Lower leg skin (tissue), 4 donors: ENCODE data around the gene TFDP1. TPM values are rescaled to one million over a fixed set of nuclear protein-coding genes. Genes with fewer than 3 reads are reported as not detected.
A peak's percentile ranks its signal among the peaks of the same experiment; 100 is the strongest.

Source experiments
- DNase-seq, 2 donors: peaks; one replicate each; pipeline ENCODE4 v3.0.0-alpha.2; 2019; ENCODE audit warnings: low spot score in 2 of 2
- H3K4me3 ChIP-seq: fragments of 200-600 bp; sonication (generic); 2 replicates; pipeline ENCODE4 v1.5.1; 2017; ENCODE audit warnings: mild to moderate bottlenecking, low read depth; ENCODE audit not compliant: poor library complexity, severe bottlenecking
- POLR2A ChIP-seq, 2 donors: fragments of 450-650 bp; IDR thresholded peaks; one replicate each; pipeline ENCODE4 v1.6.1; 2016 to 2017; ENCODE audit warnings: antibody characterized with exemption in 2 of 2, mild to moderate bottlenecking in 1 of 2, moderate library complexity in 1 of 2
- WGBS, 2 donors: methylation state at CpG; one replicate each; pipeline ENCODE4 v1.1.5; 2018; 5-methylcytosine and 5-hydroxymethylcytosine counted together
- intact Hi-C: fragments of 100-400 bp; cut with DNase I; formaldehyde crosslinking; loops from one replicate; pipeline ENCODE4 v1.15.0; 2023; ENCODE audit warnings: low total_unique reads
- total RNA-seq, 4 donors: library from RNA; depleted of rRNA; stranded (reverse); fragments of >200 nt; gene quantifications; one replicate each; pipeline ENCODE4 v1.1.0, GENCODE V29; 2016
- TF ChIP-seq, protein P1 (sequence below), 3 donors: fragments of 450-650 bp; IDR thresholded peaks; one replicate each; pipeline ENCODE4 v1.5.1; 2016; ENCODE audit warnings: antibody characterized with exemption in 3 of 3, mild to moderate bottlenecking in 3 of 3, moderate library complexity in 2 of 3

The TFDP1 gene
- total RNA-seq, 4 donors from 2014 or later = 35.9 to 48.8 (median 41.9) TPM

GRCh38 chr13:113579686-113580085 lies 4.9 kb upstream of the TFDP1 start:
- intact Hi-C loops = no loop called here
- no peak overlapping the region for H3K4me3 ChIP-seq
- DNase-seq = peak in 1 of 2 donors; percentile 13
- 92 to 93% methylated on average over 8 of the region's 8 CpGs for WGBS, 2 donors
- TF ChIP-seq, protein P1, sequence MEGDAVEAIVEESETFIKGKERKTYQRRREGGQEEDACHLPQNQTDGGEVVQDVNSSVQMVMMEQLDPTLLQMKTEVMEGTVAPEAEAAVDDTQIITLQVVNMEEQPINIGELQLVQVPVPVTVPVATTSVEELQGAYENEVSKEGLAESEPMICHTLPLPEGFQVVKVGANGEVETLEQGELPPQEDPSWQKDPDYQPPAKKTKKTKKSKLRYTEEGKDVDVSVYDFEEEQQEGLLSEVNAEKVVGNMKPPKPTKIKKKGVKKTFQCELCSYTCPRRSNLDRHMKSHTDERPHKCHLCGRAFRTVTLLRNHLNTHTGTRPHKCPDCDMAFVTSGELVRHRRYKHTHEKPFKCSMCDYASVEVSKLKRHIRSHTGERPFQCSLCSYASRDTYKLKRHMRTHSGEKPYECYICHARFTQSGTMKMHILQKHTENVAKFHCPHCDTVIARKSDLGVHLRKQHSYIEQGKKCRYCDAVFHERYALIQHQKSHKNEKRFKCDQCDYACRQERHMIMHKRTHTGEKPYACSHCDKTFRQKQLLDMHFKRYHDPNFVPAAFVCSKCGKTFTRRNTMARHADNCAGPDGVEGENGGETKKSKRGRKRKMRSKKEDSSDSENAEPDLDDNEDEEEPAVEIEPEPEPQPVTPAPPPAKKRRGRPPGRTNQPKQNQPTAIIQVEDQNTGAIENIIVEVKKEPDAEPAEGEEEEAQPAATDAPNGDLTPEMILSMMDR (IDR thresholded peaks at IDR 0.05) = no peak
- TF ChIP-seq POLR2A (IDR thresholded peaks at IDR 0.05) = no peak

DNA sequence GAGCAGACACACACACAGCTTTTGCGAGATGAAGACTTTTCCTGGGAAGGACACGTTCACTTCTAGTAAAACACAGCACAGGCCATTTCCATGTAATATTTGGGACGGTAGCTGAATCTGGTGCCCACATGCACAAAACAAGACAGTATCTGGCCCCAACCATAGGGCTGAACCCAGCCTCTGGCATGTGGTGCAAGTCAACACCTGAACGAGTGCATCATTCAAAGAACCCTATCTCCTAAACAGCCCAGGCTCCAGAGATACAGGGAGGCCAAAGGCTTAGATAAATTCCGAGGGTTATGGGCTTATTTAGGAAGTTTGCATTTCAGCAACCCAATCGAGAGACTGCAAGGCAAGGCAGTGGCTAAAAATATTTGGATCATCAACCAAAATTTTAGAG lies 2.7 kb upstream of the TFDP1 start:
- no peak for TF ChIP-seq POLR2A (IDR thresholded peaks at IDR 0.05)
- TF ChIP-seq, protein P1 (IDR thresholded peaks at IDR 0.05) = no peak
- DNase-seq = peak in 1 of 2 donors; percentile 8
- intact Hi-C loops = no loop called here
- H3K4me3 ChIP-seq = no peak overlapping the region
- WGBS, 2 donors = 59 to 72% methylated on average over 6 of the region's 6 CpGs

DNA sequence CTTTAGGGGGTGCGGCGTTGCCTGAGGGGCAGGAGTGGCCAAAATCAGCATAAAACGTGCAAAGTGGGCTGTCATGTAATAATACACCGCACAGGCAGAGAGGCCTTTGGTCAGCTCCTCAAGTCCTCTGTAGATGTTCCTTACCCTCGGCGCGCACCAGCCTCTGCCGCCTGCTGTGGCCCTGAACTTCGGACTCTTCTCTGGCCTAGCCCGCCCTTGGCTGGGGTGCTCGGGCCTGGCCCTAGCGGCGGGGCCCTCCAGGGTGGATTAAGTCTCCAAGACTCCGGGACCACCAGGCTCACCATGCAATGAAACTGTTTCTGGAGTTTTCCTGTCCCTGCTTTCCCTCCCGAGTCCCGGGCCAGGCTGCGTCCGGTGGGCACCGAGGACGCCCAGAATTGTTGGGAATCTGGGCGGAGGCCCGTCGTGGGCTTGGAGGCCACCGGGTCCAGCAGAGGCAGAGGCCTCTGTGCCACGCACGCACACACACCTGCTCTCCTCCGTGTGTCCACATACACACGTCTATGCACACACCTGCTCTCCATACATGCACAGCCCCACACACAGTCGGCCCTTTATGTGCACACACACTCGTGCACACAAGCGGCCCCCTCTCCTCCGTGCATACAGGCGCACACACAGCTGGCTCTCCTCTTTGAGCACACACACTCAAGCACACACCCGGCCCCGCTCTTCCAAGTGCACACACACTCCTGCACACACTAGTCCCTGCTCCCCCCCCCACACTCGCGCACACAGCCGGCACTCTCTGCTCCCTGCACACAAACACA lies 1.5 kb upstream of the TFDP1 start:
- intact Hi-C loops = no loop called here
- peak in 1 of 2 donors; percentile 71 for DNase-seq
- WGBS, 2 donors = 86 to 88% methylated on average over 38 of the region's 38 CpGs
- TF ChIP-seq, protein P1 (IDR thresholded peaks at IDR 0.05) = no peak
- no peak for TF ChIP-seq POLR2A (IDR thresholded peaks at IDR 0.05)
- H3K4me3 ChIP-seq = no peak overlapping the region

DNA sequence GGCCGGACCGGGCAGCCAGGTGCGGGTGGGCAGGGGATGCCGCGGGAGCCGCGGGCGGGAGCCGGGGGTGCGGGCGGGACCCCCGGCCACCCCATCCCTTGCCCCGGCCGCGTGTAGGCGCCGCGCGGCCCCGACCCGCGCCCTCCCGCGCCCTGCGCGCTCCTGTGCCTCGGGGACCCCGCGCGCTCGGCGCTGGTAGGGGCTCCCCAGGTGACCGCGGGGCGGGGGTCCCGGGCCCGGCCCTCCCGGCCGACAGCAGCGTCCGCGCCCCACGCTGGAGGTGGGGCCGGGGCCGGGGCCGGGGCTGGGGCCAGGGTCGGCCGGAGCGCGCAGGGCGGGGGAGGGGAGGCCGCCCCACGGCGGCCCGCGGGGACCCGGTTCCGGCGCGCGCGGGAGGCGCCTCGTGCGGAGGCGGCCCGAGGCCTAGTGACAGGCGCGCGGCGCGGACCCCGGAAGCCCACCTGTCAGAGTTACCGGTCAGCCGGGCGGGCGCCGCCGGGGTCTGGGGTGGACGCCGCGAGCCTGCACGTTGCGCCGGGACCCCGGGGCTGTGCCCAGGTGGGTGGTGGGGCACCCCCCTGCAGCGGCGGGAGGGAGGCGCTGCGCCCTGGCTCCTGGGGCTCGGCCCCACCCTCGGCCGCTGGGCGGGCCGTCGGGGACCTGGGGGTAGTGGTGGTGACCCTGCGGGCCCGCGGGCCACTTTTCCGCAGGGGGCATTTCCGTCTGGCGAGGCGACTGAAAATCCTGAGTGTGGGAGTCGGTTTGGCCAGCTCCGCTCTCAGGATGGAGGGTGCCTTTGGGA lies 518 bp downstream of the TFDP1 start:
- DNase-seq = peak in 1 of 2 donors; percentile 80
- 0 to 2% methylated on average over 19 to 21 of the region's 105 CpGs for WGBS, 2 donors
- intact Hi-C loops = no loop called here
- TF ChIP-seq, protein P1 (IDR thresholded peaks at IDR 0.05) = no peak
- no peak for TF ChIP-seq POLR2A (IDR thresholded peaks at IDR 0.05)
- H3K4me3 ChIP-seq = peak overlapping the region; percentile 30

DNA sequence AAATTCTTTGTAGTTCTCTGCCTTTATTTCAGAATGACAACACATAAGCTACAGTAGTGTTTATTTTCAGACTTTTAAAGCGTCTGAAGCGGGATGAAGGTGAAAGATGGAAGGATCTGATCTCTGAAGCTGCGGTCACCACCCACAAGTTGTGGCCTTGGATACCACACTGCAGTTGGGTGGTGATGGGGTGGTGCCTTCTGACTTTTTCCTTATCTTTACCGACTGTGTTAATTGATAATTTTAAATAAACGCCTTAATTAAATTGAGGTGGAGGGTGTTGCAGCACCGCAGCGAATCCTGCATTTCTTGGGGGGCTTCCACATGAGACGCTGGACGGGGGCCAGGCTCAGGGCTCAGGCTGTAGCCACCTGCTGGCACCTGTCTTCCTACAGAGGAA lies 1.3 kb downstream of the TFDP1 start:
- intact Hi-C loops = no loop called here
- no peak for TF ChIP-seq POLR2A (IDR thresholded peaks at IDR 0.05)
- TF ChIP-seq, protein P1 (IDR thresholded peaks at IDR 0.05) = no peak
- DNase-seq = peak in 1 of 2 donors; percentile 67
- 73 to 74% methylated on average over 9 of the region's 9 CpGs for WGBS, 2 donors
- H3K4me3 ChIP-seq = no peak overlapping the region
